ENCODE measurements around the gene CNTD1. TPM values are rescaled to one million over a fixed set of nuclear protein-coding genes. Genes with fewer than 3 reads are reported as not detected.

Gene CNTD1
- total RNA-seq, 2 donors from 2014 or later: 1.4 to 7.7 TPM

DNA sequence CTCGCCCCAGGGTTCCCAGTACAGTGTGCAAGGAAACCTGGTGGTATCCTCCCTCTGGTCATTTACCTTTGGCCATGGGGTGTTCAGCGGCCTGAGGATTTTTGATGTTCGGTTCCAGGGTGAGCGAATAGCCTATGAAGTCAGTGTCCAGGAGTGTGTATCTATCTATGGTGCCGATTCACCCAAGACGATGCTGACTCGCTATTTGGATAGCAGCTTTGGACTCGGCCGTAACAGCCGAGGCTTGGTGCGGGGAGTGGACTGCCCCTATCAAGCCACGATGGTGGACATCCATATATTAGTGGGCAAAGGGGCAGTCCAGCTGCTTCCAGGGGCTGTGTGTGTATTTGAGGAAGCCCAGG lies 46.9 kb downstream of the CNTD1 start:
- no peak overlapping the region for H3K27ac ChIP-seq
- TF ChIP-seq POLR2AphosphoS5 (IDR thresholded peaks at IDR 0.05) (no peak), POLR2A (IDR thresholded peaks at IDR 0.05) (no peak), CTCF (IDR thresholded peaks at IDR 0.05) (no peak)
- 87% methylated on average over 12 of the region's 12 CpGs for WGBS
- no peaks in the 10 kb centered on the region for H3K4me1 ChIP-seq (replicated peaks)
- H3K9me3 ChIP-seq: no peaks in the 10 kb centered on the region
- intact Hi-C loops (cut with DNase I): loop anchor here (5.0 kb wide), 1 partner anchor 152 kb away; the partner anchor contains the start of gene RPL27
- DNase-seq (ENCODE audit: low spot score): no peak
- H3K4me3 ChIP-seq: no peak overlapping the region
- H3K27me3 ChIP-seq (replicated peaks; ENCODE audit: insufficient read depth): no peaks in the 10 kb centered on the region
- no peaks in the 10 kb centered on the region for H3K36me3 ChIP-seq

- H3K27ac ChIP-seq: no peak overlapping the region
- DNase-seq (ENCODE audit: low spot score): no peak
- intact Hi-C loops (cut with DNase I): loop anchor here (5.0 kb wide), 1 partner anchor 151 kb away; the partner anchor contains the start of gene RPL27
- no peaks in the 10 kb centered on the region for H3K9me3 ChIP-seq
- no peak overlapping the region for H3K4me3 ChIP-seq
- no peaks in the 10 kb centered on the region for H3K4me1 ChIP-seq (replicated peaks)
- 60% methylated on average over 7 of the region's 7 CpGs for WGBS
- no peaks in the 10 kb centered on the region for H3K36me3 ChIP-seq
- no peaks in the 10 kb centered on the region for H3K27me3 ChIP-seq (replicated peaks; ENCODE audit: insufficient read depth)
- TF ChIP-seq POLR2AphosphoS5 (IDR thresholded peaks at IDR 0.05): no peak
- no peak for TF ChIP-seq CTCF (IDR thresholded peaks at IDR 0.05)
- TF ChIP-seq POLR2A (IDR thresholded peaks at IDR 0.05): no peak
Observed at GRCh38 chr17:42845918-42846593, 47.4 kb downstream of the CNTD1 start.

- no peaks in the 10 kb centered on the region for H3K4me1 ChIP-seq (replicated peaks)
- no peak for DNase-seq (ENCODE audit: low spot score)
- TF ChIP-seq CTCF (IDR thresholded peaks at IDR 0.05) (no peak), POLR2AphosphoS5 (IDR thresholded peaks at IDR 0.05) (no peak), POLR2A (IDR thresholded peaks at IDR 0.05) (no peak)
- H3K36me3 ChIP-seq: no peaks in the 10 kb centered on the region
- intact Hi-C loops (cut with DNase I): loop anchor here (5.0 kb wide), 1 partner anchor 151 kb away; the partner anchor contains the start of gene RPL27
- WGBS: 69% methylated on average over 9 of the region's 9 CpGs
- H3K27ac ChIP-seq: no peak overlapping the region
- no peaks in the 10 kb centered on the region for H3K27me3 ChIP-seq (replicated peaks; ENCODE audit: insufficient read depth)
- H3K9me3 ChIP-seq: no peaks in the 10 kb centered on the region
- no peak overlapping the region for H3K4me3 ChIP-seq
Observed at GRCh38 chr17:42846594-42847280, 48.1 kb downstream of the CNTD1 start.

- H3K4me3 ChIP-seq: no peak overlapping the region
- TF ChIP-seq POLR2A (IDR thresholded peaks at IDR 0.05) (no peak), CTCF (IDR thresholded peaks at IDR 0.05) (no peak), POLR2AphosphoS5 (IDR thresholded peaks at IDR 0.05) (peak; percentile 64)
- H3K27ac ChIP-seq: no peak overlapping the region
- intact Hi-C loops (cut with DNase I): loop anchor here (5.0 kb wide), 1 partner anchor 149 kb away; the partner anchor contains the start of gene RPL27
- H3K36me3 ChIP-seq: no peaks in the 10 kb centered on the region
- DNase-seq (ENCODE audit: low spot score): no peak
- 49% methylated on average over 3 of the region's 3 CpGs for WGBS
- no peaks in the 10 kb centered on the region for H3K4me1 ChIP-seq (replicated peaks)
- no peaks in the 10 kb centered on the region for H3K9me3 ChIP-seq
- H3K27me3 ChIP-seq (replicated peaks; ENCODE audit: insufficient read depth): no peaks in the 10 kb centered on the region
Observed at GRCh38 chr17:42848093-42848492, 49.4 kb downstream of the CNTD1 start.

Measured in prostate gland (tissue), 2 donors.